GM10266 (cell line): ENCODE measurements around the gene TBC1D23.

ENCODE experiments used
- DNase-seq: peaks from one replicate; pipeline ENCODE4 v3.0.0; 2012; ENCODE audit errors: extremely low spot score
- TF ChIP-seq, protein P1 (sequence below): IDR thresholded peaks from 2 replicates; pipeline ENCODE4 v1.5.1; 2012; ENCODE audit warnings: mild to moderate bottlenecking, low read depth; ENCODE audit not compliant: control insufficient read depth, insufficient read depth; ENCODE audit errors: missing control alignments

TBC1D23 gene

DNA sequence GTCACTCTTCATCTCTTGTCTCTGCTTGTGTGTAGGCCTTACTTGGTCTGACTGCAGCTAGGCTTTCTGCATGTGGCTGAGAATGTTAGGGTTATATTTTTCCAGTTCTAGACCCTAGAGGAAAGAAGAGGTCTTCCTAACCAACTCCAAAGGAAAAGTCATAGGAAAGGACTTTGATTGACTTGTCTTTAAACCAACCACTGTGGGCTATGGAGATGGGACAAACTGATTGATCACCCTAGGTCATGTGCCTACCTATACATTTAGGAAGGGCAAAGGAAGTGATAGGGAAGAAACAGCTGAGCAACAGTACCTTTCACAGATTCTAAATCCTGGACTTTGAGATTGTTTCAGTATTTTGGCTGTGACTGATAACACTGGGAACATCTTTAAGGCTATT, 16.5 kb upstream of the TBC1D23 start:
- DNase-seq, result no peak
- TF ChIP-seq, protein P1, sequence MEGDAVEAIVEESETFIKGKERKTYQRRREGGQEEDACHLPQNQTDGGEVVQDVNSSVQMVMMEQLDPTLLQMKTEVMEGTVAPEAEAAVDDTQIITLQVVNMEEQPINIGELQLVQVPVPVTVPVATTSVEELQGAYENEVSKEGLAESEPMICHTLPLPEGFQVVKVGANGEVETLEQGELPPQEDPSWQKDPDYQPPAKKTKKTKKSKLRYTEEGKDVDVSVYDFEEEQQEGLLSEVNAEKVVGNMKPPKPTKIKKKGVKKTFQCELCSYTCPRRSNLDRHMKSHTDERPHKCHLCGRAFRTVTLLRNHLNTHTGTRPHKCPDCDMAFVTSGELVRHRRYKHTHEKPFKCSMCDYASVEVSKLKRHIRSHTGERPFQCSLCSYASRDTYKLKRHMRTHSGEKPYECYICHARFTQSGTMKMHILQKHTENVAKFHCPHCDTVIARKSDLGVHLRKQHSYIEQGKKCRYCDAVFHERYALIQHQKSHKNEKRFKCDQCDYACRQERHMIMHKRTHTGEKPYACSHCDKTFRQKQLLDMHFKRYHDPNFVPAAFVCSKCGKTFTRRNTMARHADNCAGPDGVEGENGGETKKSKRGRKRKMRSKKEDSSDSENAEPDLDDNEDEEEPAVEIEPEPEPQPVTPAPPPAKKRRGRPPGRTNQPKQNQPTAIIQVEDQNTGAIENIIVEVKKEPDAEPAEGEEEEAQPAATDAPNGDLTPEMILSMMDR, result no peak

DNA sequence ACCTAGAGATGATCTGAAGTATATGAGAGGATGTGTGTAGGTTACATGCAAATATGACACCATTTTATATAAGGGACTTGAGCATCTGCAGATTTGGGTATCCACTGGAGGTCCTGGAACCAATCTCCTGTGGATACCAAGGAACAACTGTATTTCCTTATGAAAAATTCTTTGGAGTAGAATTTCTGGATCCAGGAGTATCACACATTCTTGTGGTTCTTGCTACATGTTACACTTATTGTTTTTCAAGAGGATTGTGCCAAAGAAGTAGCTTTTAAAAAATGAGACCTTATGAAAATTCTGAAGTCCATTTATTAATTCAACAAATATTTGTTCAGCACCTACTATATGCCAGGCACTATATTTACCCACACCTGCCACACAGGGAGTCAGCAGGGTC, 15.7 kb upstream of the TBC1D23 start:
- DNase-seq, result no peak
- TF ChIP-seq, protein P1, result no peak

DNA sequence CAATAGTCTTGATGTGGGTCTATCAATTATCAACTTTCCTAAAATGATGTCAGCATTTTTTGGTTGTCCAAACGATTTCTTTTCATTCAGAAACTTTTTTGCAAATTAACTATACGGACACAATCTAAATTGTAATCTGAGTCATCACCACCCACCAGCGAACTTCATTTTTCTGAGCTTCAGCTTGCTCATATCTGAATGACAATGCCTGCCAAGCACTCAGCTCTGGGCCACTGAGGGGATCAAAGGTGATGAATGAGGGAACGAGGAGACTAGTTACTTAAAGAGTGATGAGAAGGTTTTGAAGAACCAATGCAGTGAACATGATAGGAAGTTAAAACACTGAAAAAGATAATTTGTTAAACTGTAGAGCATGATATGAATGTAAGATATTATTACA, 14.9 kb upstream of the TBC1D23 start:
- TF ChIP-seq, protein P1, result no peak
- DNase-seq, result no peak

DNA sequence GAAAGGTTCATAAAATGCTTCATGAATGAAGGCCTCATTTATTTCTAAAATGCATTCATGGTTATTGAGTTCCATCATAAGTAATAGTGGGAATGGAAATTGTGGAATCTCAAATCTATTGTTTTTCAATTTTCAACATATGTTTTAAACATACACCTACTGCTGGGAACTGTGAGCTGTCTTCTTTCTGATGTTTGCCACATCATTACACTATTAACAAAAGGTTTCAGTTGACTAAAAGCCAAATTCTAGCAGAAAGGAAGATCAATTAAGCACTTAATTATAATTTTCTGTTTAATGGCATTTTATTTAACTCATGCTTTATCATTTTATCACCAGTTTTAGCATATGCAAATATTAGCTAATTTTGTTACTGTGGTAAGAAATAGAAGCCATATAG, 13.8 kb upstream of the TBC1D23 start:
- DNase-seq, result no peak
- TF ChIP-seq, protein P1, result no peak

DNA sequence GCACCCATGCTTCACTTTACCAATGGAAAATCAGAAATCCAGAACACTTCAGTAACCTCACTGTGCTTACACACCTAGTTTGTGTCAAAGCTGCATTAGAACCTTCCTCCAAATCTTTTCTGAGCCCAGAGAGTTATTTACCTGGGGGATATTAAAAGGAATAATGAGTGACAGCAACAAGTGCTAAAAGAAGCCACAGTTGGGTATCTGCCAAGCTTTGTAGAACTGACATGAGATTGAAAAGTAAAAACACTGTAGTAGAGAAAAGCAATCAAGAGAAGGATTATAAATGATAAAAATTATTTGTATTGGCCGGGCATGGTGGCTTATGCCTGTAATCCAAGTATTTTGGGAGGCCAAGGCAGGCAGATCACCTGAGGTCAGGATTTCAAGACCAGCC, 8.8 kb upstream of the TBC1D23 start:
- TF ChIP-seq, protein P1, result no peak
- DNase-seq, result no peak

DNA sequence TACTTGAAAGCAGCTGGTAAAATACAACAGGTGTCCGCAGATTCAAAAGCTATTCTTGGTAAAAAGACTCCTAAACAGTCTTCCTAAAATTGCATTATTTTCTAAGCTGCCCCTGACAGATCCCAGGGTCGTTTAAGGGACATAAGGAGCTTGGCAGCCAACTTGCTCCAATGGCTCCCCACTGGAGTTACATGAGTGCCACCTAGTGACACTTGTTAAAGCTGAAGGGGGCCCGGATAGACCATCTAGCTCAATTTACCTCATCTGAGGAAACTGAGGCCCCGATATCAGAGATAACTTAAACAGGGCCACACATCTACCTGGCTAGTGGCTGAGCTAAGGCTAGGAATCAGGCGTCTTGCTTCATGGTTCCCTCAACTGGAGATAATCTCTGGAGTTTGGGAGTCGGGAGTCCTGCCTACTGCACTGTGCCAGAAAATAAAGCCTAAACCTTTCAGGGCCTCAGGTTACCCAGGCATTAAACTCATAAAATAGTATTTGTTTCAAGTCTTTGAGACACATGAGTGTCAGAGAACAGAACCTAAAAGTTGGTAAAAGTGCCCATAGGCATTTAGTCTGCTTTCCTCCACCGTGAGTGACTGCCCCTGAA, 6.5 kb upstream of the TBC1D23 start:
- TF ChIP-seq, protein P1, result peak; percentile 74
- DNase-seq, result peak; percentile 47

DNA sequence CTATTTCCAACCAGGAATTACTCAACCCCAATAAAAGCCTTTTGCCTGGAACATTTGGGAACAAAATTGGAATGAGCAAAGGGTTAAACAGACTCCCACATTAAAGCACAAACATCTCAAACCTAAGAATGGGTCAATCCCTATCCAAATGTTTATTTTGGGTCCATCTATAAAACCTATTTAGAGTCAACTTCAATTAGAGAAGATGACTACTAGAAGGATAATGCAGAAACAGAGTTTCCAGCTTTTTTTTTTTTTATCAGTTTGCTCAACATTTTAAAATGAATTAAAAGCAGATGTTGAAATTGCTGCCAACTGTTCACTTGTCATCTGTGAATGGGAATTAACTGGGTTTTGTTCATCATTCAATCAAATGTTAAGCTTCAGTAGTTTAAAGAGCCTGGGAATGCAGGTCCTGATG, 4.1 kb upstream of the TBC1D23 start:
- DNase-seq, result no peak
- TF ChIP-seq, protein P1, result no peak
